Neuronal stem cell (in vitro differentiated cells): ENCODE results near the gene NTRK3.

Experiments used
- DNase-seq: peaks from one replicate; pipeline ENCODE4 v3.0.0-alpha.2; 2013; ENCODE audit warnings: low spot score
- H2AFZ ChIP-seq: one replicate; pipeline ENCODE4 v1.6.1; 2013; ENCODE audit warnings: mild to moderate bottlenecking, low read length, inconsistent platforms
- H2AK5ac ChIP-seq: 2 replicates; pipeline ENCODE4 v1.6.1; 2013; ENCODE audit warnings: low read depth, mild to moderate bottlenecking, inconsistent platforms, low read length, moderate library complexity, mixed read lengths
- H2BK120ac ChIP-seq: 2 replicates; pipeline ENCODE4 v1.6.1; 2013; ENCODE audit warnings: low read depth, mild to moderate bottlenecking, inconsistent platforms, low read length, moderate library complexity, mixed read lengths
- H2BK12ac ChIP-seq: one replicate; pipeline ENCODE4 v1.6.1; 2013; ENCODE audit warnings: low read length, inconsistent platforms
- H2BK15ac ChIP-seq: 2 replicates; pipeline ENCODE4 v1.6.1; 2013; ENCODE audit warnings: mild to moderate bottlenecking, low read length, inconsistent platforms, mixed read lengths
- H2BK5ac ChIP-seq: one replicate; pipeline ENCODE4 v1.6.1; 2013; ENCODE audit warnings: inconsistent platforms, mild to moderate bottlenecking, low read length, moderate library complexity
- H3K14ac ChIP-seq: one replicate; pipeline ENCODE4 v1.6.1; 2013; ENCODE audit warnings: low read length, inconsistent platforms
- H3K18ac ChIP-seq: 2 replicates; pipeline ENCODE4 v1.6.1; 2013; ENCODE audit warnings: low read length, inconsistent platforms
- H3K23ac ChIP-seq: 2 replicates; pipeline ENCODE4 v1.6.1; 2013; ENCODE audit warnings: low read depth, mild to moderate bottlenecking, mixed read lengths, low read length, inconsistent platforms; ENCODE audit not compliant: poor library complexity
- H3K27ac ChIP-seq: replicated peaks from 3 replicates; pipeline ENCODE4 v1.5.1; 2013; ENCODE audit warnings: low read length, inconsistent platforms
- H3K27me3 ChIP-seq, 3 experiments: 2 replicates each; pipeline ENCODE4 v1.6.1; 2013; ENCODE audit warnings: low read length in 3 of 3, mild to moderate bottlenecking in 2 of 3, inconsistent platforms in 1 of 3, low read depth in 1 of 3, mixed read lengths in 1 of 3, moderate library complexity in 1 of 3; ENCODE audit not compliant: control insufficient read depth in 3 of 3, insufficient read depth in 3 of 3
- H3K36me3 ChIP-seq, 2 donors: replicated peaks in 1 of 2; 2 replicates each; pipeline ENCODE4 v1.6.1; 2013; ENCODE audit warnings: low read length in 2 of 2; ENCODE audit not compliant: control insufficient read depth in 2 of 2, insufficient read depth in 2 of 2
- H3K4ac ChIP-seq: 2 replicates; pipeline ENCODE4 v1.6.1; 2013; ENCODE audit warnings: inconsistent platforms, mild to moderate bottlenecking, low read length, moderate library complexity
- H3K4me1 ChIP-seq, 2 donors: 1 replicate in 1 of 2; 2 replicates in 1 of 2; pipeline ENCODE4 v1.6.1; 2013; ENCODE audit warnings: low read length in 2 of 2, low read depth in 1 of 2; ENCODE audit not compliant: control insufficient read depth in 2 of 2, insufficient read depth in 1 of 2
- H3K4me2 ChIP-seq: one replicate; pipeline ENCODE4 v1.6.1; 2013; ENCODE audit warnings: mild to moderate bottlenecking, low read length, inconsistent platforms; ENCODE audit not compliant: insufficient read depth, poor library complexity, severe bottlenecking
- H3K4me3 ChIP-seq, 2 donors: 2 replicates each; pipeline ENCODE4 v1.5.1; 2013; ENCODE audit warnings: low read length in 2 of 2, mild to moderate bottlenecking in 2 of 2, inconsistent platforms in 1 of 2, moderate library complexity in 1 of 2
- H3K79me1 ChIP-seq: one replicate; pipeline ENCODE4 v1.6.1; 2013; ENCODE audit warnings: low read depth, mild to moderate bottlenecking, inconsistent platforms, low read length, moderate library complexity
- H3K9ac ChIP-seq: one replicate; pipeline ENCODE4 v1.6.1; 2013; ENCODE audit warnings: mild to moderate bottlenecking, low read depth, low read length, inconsistent platforms; ENCODE audit not compliant: poor library complexity
- H3K9me3 ChIP-seq, 2 donors: replicated peaks in 1 of 2; 2 replicates each; pipeline versions ENCODE3 to v1.6.1; 2013; ENCODE audit warnings: low read length in 2 of 2, mild to moderate bottlenecking in 2 of 2, inconsistent platforms in 1 of 2, low read depth in 1 of 2, mixed read lengths in 1 of 2, moderate library complexity in 1 of 2; ENCODE audit not compliant: control insufficient read depth in 2 of 2, insufficient read depth in 1 of 2
- H4K8ac ChIP-seq: one replicate; pipeline ENCODE4 v1.6.1; 2013; ENCODE audit warnings: low read depth, mild to moderate bottlenecking, inconsistent platforms, low read length, moderate library complexity
- H4K91ac ChIP-seq: one replicate; pipeline ENCODE4 v1.6.1; 2013; ENCODE audit warnings: low read length, low read depth, mild to moderate bottlenecking, inconsistent platforms; ENCODE audit not compliant: poor library complexity
- WGBS, 2 donors: extraction: QIAGEN DNeasy Blood & Tissue Kit; methylation state at CpG; one replicate each; pipeline ENCODE4 v1.1.7; 2013; ENCODE audit warnings: missing lambda C conversion rate in 2 of 2, mixed read lengths in 1 of 2; ENCODE audit not compliant: insufficient read length in 2 of 2, insufficient replicate concordance in 1 of 2; ENCODE audit errors: extremely low coverage in 2 of 2; 5-methylcytosine and 5-hydroxymethylcytosine counted together

The NTRK3 gene

DNA sequence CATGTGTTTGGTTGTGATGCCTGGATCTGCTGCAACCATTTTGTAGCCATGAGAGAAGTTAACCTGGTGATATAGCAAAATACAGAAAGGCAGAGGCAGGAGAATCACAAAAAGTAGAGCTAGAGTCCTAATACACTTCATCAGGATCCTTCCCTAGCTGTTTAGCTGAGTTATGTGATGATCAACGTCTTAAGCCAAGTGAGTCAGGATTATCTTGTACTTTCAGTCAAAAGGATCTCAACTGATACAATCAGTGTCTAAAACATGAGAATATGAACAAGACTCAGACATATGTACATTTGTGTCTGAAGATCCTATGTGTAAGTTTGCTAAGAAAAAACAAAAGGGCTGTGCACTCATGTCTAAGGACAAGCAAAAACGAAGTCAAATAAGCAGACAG lies 236.9 kb downstream of the NTRK3 start:
- Histone ChIP-seq H3K14ac (no peak overlapping the region), H3K9ac (no peak overlapping the region), H4K91ac (no peak overlapping the region), H3K4me3 (no peak overlapping the region), H3K4me1 (peaks cover 0 to 14% of the 10 kb centered on the region in 2 donors), H3K23ac (no peak overlapping the region), H2BK5ac (no peak overlapping the region), H3K79me1 (no peaks in the 10 kb centered on the region), H2BK120ac (no peak overlapping the region), H3K36me3 (no peaks in the 10 kb centered on the region), H3K9me3 (no peaks in the 10 kb centered on the region), H2BK15ac (no peak overlapping the region), H3K18ac (no peak overlapping the region), H3K27me3 (no peaks in the 10 kb centered on the region), H3K4me2 (no peak overlapping the region), H4K8ac (no peak overlapping the region), H2BK12ac (no peak overlapping the region), H2AK5ac (no peak overlapping the region), H2AFZ (no peak overlapping the region), H3K27ac (no peak overlapping the region), H3K4ac (no peak overlapping the region)
- WGBS, 2 donors: no CpG with 5 or more reads among the region's 2 CpGs
- no peak for DNase-seq

DNA sequence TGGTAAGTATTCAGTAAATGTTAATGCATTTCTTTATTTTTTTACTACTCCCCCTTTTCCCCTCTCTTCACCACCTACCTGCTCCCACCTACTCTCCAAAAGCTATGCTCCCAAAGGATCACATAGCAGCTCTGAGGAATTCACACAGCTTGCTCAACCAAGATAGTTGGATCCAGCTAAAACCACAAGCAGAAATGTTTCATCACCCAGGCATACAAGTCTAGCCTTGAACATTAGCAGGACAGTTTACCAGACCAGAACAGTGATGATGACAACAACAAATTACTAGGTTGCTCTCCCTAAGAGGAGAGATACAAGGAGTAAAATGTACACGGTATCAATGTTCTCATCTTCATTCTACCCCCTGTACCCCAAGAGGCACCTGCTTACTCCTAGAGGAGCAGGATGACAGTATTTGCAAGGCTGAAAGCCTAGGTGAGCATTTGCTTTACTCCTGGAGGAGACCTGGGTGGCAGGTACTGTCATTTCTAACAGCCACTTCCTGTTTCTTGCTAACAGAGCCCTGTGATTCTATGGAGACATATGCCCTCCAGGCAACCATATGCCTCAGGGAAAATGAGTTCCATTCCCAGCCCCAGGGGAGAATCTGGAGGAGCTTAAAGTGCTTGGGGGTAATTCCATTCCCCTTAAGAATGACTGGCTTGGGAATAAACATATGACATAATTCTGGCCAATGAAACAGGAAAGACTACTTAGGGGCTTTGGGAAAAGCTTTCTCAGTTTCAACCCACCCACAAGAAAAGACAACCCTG lies 237.5 kb downstream of the NTRK3 start:
- no peaks in the 10 kb centered on the region for H3K27me3 ChIP-seq
- H2AFZ ChIP-seq: no peak overlapping the region
- no peak overlapping the region for H2BK12ac ChIP-seq
- no peaks in the 10 kb centered on the region for H3K36me3 ChIP-seq
- H3K23ac ChIP-seq: no peak overlapping the region
- H2BK5ac ChIP-seq: no peak overlapping the region
- no peak overlapping the region for H3K4me3 ChIP-seq
- no peaks in the 10 kb centered on the region for H3K79me1 ChIP-seq
- no peak overlapping the region for H4K91ac ChIP-seq
- no CpG with 5 or more reads among the region's 1 CpG for WGBS, 2 donors
- H3K18ac ChIP-seq: no peak overlapping the region
- H3K4me2 ChIP-seq: no peak overlapping the region
- peaks cover 0 to 14% of the 10 kb centered on the region in 2 donors for H3K4me1 ChIP-seq
- no peak overlapping the region for H2BK15ac ChIP-seq
- H3K9me3 ChIP-seq: no peaks in the 10 kb centered on the region
- DNase-seq: no peak
- no peak overlapping the region for H2AK5ac ChIP-seq
- no peak overlapping the region for H3K9ac ChIP-seq
- no peak overlapping the region for H2BK120ac ChIP-seq
- H3K4ac ChIP-seq: no peak overlapping the region
- no peak overlapping the region for H3K14ac ChIP-seq
- no peak overlapping the region for H3K27ac ChIP-seq
- H4K8ac ChIP-seq: no peak overlapping the region

- no peaks in the 10 kb centered on the region for H3K9me3 ChIP-seq
- H3K4ac ChIP-seq: no peak overlapping the region
- no peak overlapping the region for H2BK5ac ChIP-seq
- no peak overlapping the region for H2AFZ ChIP-seq
- no peaks in the 10 kb centered on the region for H3K27me3 ChIP-seq
- H3K4me3 ChIP-seq: no peak overlapping the region
- H2BK15ac ChIP-seq: peak overlapping the region; percentile 23
- no peak for DNase-seq
- no peak overlapping the region for H3K27ac ChIP-seq
- H3K36me3 ChIP-seq: no peaks in the 10 kb centered on the region
- no peak overlapping the region for H3K9ac ChIP-seq
- no peak overlapping the region for H4K91ac ChIP-seq
- no peak overlapping the region for H2BK12ac ChIP-seq
- peaks cover 0 to 9% of the 10 kb centered on the region in 2 donors for H3K4me1 ChIP-seq
- no peak overlapping the region for H3K18ac ChIP-seq
- H3K23ac ChIP-seq: no peak overlapping the region
- no peak overlapping the region for H4K8ac ChIP-seq
- H3K79me1 ChIP-seq: no peaks in the 10 kb centered on the region
- H3K4me2 ChIP-seq: no peak overlapping the region
- no peak overlapping the region for H2BK120ac ChIP-seq
- WGBS, 2 donors: no CpG with 5 or more reads among the region's 4 CpGs
- no peak overlapping the region for H2AK5ac ChIP-seq
- H3K14ac ChIP-seq: no peak overlapping the region
Measured at GRCh38 chr15:88017753-88018152, 238.8 kb downstream of the NTRK3 start.

DNA sequence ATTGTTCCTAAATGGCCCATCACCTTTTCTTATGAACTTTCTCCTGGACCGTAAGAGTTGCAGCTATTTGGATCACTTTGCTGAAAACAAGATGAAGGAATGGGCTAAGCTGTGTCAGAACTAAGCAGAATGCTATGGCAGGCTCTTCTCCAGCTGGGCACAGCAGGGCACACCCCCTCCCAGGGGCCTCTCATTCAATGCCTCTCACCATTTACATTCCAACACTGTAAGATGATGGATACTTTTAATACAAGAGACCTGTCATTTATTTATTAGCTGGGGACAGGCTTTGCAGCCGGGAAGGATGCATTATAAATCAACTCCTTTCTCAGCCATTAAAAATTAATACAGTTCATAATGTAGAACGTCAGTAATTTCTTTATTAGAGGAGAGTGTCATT lies 240.1 kb downstream of the NTRK3 start:
- H3K27ac ChIP-seq: no peak overlapping the region
- H2BK5ac ChIP-seq: no peak overlapping the region
- H2AK5ac ChIP-seq: no peak overlapping the region

More for the DNA sequence above, 240.1 kb downstream of the NTRK3 start:
- H3K9ac ChIP-seq: no peak overlapping the region
- no peak overlapping the region for H3K4me2 ChIP-seq
- H3K4me1 ChIP-seq: peaks cover 0 to 9% of the 10 kb centered on the region in 2 donors
- no peak overlapping the region for H3K14ac ChIP-seq
- no peaks in the 10 kb centered on the region for H3K79me1 ChIP-seq
- H2BK15ac ChIP-seq: no peak overlapping the region
- H2AFZ ChIP-seq: no peak overlapping the region
- H3K9me3 ChIP-seq: no peaks in the 10 kb centered on the region
- no peaks in the 10 kb centered on the region for H3K27me3 ChIP-seq
- no peaks in the 10 kb centered on the region for H3K36me3 ChIP-seq
- no CpG with 5 or more reads among the region's 3 CpGs for WGBS, 2 donors
- H3K4me3 ChIP-seq: no peak overlapping the region
- no peak overlapping the region for H2BK120ac ChIP-seq
- no peak overlapping the region for H4K8ac ChIP-seq
- no peak overlapping the region for H4K91ac ChIP-seq
- no peak overlapping the region for H3K4ac ChIP-seq
- no peak overlapping the region for H2BK12ac ChIP-seq
- no peak for DNase-seq
- H3K18ac ChIP-seq: no peak overlapping the region
- no peak overlapping the region for H3K23ac ChIP-seq
